HG03442 (cell line): ENCODE data around the gene WWC1.

Source experiments
- ATAC-seq: cut with Tn5 transposase; IDR thresholded peaks from one replicate; pipeline ENCODE4 v1.9.1; 2021; ENCODE audit warnings: mild to moderate bottlenecking, moderate library complexity; ENCODE audit not compliant: unreplicated experiment

The WWC1 gene

DNA sequence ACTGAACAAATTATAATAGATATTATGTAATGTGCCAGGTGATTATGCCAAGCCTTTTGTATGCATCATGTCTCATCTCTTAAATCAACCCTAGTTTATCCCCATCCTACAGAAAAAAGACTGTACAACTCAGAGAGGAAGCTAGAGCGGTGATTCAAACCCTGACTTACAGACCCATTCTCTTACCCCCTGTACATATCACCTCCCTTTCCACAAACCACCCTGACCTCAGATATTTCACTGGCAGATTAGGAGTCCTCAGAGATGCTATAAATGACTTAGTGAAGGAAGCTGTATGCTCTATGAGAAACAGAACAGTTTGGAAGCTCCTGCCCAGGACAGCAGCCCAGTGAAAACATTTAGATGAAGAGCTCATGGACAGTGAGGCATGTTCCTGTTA, 115.8 kb downstream of the WWC1 start:
- no peak for ATAC-seq

DNA sequence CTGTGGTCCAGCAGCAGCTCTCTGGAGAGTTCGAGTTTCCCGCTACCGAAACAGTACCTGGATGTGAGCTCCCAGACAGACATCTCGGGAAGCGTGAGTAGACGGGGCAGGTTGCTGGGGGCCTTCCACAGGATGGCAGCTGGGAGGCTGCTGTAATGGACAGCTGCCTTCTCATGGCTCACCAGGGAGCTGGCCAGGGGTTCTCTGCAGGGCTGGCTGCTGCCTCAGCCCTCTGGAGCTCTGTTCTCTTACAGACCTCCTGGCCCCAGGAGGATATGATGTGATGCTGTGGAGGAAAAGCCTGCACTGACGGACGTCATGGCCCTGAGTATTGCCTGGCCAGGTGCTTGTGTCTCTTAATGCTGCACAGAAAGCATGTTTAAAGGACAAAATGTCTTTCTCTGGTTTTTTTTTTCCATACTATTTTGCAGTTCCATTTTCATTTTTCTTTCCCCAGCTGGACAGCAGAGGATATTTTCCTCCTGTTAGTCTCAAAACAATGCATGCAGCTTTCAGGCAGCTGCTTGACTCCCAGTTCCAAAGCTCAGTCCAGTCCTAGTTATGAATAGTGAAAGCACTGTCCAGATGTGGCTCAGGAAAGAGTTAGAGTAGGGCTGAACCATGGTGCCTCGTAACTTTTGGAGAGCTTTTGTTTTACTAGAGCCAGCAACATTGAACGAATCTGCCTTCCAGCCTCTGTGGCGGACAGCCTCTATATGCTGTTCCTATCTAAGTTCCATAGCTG, 117.3 kb downstream of the WWC1 start:
- ATAC-seq: no peak

DNA sequence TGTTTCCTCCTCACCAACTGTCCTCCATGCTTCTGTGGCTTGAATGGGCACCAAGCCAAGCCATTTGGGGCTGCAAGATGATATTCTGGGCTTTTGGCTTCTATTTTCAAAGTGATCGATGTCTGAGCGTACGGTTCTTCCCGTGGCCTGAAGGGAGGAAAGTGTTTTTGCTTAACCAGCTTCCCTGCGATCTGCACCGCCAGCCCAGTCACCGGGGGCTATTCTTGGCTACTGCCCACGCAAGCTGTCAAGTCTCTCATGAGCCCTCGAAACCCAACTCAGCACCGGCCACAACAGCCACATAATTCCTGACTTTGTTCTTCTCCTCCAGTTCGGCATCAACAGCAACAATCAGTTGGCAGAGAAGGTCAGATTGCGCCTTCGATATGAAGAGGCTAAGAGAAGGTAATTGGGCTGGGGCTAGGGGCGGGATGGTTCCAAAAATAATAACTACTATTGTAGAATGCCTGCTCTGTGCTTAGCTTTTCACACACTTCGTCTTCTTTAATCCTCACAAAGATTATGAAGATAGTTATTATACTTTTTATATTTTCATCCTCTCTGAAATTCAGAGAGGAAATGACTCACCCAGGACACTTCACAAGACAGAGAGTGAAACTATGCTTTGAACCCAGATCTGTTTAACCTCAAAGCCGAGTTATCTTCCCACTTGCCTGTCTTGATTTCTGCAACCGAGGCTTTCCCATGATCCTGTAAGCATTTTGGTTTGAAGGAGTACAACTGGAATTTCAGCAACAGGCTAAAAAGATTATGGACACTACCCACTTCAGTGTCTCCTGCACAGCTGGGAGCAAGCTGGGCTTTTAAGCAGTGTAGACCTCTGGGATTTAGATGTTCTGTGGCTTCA, 118.4 kb downstream of the WWC1 start:
- peak; percentile 85 for ATAC-seq

DNA sequence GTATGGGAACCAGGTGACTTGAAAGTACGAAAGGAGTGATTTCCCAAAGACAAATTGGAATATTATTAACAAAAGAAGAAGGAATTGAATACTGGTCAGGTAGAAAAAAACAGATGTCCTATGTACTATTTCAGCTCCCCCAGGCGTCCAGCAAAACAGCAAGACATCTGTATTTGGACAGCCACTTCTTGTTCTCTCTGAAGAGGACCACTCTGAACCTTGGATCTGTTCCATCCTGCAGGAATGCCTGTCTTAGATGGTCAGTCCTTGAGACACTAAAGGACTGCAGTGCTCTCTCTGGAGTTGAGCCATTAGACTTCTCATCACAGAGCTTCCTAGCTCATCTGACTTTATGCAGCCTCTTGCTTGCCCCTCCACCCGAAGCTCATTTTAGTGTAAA, 120.4 kb downstream of the WWC1 start:
- ATAC-seq: no peak

DNA sequence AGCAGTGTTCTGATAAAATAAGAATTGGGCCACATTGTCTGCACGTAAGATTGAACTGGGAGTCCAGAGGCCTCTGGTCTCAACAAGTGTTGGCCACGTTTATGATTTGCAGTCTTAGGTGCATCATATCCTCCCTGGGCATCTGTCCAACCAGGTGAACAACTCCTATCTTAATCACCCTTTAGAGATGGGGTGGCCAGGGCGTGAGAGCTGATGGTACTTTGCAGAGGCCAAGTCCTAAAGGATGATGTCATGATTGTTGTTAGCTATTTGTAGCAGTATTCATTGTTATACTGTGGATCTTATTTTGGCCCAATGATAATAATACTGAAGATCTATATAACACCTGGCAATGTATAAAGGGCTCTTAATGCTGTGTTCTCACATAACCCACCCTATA, 121.6 kb downstream of the WWC1 start:
- no peak for ATAC-seq

DNA sequence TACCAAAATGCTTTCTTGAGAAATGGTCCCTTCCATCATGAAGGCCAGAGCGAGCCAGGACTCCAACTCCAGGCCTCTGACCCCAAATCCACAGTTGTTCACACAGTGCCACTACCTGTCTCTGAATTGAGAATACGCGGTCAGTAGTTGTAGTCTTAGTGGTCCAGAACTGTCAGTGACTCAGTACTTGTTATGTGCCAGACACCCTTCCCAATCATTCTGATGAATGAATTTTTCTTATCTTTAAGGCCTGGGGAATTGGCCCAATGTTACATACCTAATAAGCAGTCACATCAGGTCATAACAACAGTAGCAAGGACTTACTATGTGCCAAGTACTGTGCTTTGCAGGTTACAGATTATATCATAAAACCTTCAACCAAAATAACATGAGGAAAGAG, 122.2 kb downstream of the WWC1 start:
- ATAC-seq: no peak

DNA sequence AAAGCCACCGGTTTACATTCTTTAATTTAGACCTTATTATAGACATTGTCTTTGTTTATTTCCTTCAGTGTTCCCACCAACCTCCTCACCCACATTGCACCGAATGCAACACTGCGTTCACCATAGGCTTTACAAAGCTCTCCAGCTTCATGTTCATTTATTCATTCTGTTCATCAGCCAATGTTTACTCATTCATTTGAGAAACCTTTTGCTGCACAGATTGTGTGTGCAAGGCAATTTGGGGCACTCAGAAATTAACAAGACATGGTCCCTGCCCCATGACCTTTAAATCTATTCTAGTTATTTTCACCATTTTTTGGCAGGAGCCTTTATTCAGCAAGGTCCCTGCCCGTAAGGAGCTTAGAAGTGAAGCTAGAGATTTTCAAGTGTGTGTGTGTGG, 124.0 kb downstream of the WWC1 start:
- no peak for ATAC-seq

DNA sequence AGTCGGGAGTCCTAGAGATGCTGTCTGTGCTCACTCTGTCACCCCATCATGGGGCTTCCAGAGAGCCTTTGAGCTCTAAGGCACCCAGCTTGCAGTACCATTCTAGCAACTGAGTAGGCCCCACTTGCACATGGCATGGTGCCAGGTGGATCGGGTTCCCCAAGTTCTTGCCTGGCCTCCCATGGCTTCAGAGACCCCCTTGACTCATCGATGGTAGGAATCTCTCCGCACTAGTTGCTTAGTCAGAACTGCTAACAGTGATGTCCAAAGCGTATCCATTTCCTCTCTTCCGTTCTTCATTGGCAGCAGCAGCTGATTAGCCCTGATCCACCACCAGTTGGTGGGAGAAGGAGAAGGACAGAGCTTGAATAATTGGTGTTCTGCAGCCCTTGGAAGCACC, 124.5 kb downstream of the WWC1 start:
- no peak for ATAC-seq

DNA sequence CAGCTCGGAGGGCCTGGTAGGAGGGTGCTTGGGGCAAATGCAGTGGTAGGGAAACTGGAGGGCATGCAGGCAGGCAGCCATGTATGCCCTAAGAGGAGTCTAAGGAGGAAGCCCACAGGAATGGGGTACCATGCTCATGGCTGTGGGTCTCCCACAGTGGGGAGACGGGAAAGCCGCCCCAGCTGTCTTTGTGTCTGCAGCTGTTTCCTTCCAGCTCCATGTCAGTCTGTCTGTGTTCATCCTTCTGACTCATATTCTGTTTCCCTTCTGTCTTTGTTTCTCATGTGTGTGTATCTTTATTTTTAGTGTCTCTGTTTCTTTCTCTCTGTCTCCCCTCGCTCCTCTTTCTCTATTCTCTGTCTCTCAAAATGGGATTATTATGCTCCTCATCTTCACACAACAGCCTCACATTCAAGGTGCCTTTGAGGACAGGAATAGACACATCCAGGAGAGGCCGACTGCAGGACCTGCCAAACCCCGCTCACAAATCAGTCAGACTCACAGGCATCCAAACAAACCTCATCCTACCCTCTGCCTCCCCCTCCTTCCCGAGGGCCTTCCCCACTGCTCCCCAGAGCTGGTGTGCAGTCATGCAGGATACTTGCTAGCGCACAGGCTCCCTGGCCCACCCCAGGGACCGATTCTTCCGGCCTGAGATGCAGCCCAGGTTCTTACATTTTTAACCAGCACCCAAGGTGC, 126.4 kb downstream of the WWC1 start:
- peak; percentile 68 for ATAC-seq

DNA sequence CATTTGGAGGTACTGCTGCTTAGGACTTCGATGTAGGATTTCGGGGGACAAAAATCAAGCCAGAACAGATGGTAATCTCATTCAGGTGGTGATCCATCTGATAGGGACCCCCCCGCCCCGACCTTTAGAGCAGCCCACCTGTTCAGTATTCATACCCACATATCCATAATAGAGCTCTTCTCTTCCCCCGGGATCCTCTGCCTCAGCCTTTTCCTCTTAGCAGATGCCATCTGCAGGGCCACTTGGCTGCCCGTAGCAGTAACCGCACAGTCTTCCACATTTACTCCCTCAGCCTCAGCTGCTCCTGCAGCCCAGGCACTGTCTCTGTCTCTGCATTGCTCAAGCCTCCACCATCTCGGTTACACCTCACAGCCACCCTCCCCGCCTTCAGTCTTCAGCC, 129.0 kb downstream of the WWC1 start:
- ATAC-seq: no peak

DNA sequence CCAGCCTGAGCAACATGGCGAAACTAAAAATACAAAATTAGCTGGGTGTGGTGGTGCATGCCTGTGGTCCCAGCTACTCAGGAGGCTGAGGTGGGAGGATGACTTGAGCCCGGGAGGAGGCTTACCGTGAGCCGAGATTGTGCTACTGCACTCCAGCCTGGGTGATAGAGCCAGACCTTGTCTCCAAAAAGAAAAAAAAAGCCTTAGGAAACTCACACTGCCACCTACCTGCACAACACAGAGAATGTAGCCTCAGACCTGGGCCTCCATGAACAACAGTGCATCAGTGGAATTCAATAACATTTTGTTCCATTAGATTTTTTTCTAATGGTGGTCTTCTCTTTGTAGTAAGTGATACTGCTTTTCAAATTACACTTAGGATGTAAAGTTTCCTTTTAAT, 131.0 kb downstream of the WWC1 start:
- no peak for ATAC-seq

DNA sequence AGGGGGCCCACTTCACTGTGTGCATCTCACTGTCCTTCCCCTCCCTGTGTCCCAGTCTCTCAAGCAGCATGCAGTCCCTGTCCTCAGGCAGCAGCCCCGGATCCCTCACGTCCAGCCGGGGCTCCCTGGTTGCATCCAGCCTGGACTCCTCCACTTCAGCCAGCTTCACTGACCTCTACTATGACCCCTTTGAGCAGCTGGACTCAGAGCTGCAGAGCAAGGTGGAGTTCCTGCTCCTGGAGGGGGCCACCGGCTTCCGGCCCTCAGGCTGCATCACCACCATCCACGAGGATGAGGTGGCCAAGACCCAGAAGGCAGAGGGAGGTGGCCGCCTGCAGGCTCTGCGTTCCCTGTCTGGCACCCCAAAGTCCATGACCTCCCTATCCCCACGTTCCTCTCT, 132.0 kb downstream of the WWC1 start:
- ATAC-seq: no peak

DNA sequence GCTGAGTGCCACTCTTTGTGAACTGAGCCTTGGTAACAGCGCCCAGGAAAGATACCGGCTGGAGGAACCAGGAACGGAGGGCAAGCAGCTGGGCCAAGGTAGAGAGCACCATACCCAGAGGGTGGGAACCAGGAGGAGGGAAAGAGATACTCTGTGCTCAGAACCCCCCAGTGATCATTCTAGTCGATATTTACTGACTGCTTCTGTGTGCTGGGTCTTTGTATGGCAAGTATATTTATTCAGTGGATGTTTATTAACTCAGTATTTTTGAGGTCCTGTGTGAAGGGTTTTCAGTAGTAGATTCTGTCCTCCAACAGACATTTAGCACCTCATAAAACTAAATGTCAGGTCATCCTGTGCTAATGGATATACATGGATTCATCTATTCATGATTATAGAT, 132.5 kb downstream of the WWC1 start:
- no peak for ATAC-seq

DNA sequence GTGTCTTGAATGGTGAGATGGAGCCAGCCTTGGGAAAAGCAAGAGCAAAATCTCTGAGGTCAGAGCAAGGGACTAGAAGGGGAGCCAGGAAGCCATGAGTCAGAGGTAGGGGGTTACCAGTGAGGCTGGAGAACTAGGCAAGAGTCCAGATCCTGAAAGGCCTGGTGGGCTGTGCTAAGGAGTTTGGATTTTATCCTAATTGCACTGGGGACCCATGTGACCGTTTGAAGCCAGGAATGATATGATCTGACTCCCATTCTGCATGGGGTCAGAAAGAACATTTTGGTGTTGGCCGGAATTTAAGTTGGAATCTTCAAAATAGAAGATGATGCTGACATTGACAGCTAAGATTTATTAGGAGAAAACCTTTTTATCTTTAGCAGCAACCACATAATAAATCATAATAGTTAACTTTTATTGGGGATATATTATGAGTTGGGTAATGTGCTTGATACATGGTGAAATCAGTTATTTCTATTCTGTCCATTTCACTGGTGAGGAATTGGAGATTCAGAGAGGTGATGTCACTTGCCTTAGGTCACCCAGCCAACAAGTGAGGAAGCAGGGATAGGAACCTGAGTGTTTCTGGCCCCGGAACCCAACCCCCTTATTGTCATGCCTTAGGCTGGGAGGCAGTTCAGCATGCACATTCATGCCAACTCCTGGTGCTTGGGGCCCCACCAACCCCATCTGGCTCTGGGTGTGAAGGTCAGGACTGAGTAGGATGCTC, 133.3 kb downstream of the WWC1 start:
- ATAC-seq: no peak

DNA sequence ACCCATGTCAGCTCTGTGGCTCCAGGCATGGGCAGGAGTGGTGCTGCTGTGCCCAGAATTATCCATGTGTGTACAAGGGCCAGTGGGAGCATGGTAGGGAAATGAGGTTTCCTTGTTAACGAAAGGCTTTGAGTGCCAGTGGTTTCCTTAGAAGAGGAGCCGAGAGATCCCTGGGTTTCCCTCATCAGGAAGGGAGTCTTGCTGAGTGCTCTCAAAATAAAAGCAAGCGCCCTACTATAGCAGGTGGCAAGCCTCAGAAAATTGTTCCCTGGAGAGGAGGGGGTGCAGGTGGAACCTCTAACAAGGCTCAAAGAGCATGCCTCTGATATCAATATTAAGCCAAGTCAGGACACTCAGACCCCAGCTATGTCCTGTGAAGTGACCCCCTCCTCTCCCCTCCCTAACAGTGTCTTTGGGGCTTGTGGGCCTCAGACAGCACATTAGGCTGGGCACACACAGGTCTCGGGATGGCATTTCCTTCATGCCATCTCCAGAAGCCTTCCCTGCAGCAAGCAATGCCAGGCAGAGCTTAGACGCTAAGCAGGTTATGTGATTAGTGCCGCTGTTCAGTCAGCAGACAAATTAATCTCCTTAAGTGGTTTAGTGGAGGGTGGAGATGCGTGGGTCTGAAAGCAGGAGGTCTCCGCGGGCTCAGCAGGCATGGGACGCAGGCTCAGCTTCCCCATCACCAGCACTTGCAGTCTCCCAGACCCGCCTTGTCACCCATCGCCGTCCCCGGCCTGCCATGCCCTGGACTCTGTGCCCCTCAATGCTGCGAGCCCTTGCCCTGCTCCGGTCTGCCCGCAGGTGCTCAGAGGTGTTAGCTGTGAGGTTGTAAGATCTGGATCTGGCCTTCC, 134.8 kb downstream of the WWC1 start:
- ATAC-seq: no peak

DNA sequence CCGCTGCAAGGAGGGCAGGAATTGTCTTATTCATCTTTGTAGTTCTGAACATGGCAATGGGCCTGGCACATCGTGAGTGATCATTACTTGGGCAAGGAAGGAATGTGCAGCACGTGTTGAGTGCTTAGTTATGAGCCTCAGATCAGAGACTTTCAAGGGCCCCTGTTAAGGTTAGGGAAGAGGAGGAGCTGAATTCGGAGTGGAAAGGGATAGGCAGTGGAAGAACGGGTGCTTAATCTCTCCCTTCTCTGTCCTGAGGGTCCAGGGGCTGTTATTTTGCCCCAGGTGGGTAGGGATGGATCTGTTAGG, 135.4 kb downstream of the WWC1 start:
- ATAC-seq: no peak

DNA sequence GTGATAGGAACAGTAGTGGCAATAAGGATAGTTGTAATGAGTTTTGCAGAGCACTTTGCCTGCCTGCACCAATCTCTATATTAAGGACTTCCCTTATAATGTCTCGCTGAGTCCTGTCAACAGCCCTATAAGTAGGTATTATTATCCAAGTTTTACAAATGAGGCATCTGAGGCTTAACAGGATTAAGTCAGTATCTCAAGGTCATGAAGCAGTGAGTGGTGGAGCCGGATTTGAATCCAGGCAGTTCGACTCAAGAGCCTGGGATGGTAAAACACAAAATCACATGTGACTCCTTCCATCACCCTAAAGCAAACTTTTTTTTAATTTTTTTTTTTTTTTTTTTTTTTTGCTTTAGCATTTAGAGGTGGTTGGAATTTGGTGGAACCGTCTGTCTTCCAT, 135.8 kb downstream of the WWC1 start:
- no peak for ATAC-seq

DNA sequence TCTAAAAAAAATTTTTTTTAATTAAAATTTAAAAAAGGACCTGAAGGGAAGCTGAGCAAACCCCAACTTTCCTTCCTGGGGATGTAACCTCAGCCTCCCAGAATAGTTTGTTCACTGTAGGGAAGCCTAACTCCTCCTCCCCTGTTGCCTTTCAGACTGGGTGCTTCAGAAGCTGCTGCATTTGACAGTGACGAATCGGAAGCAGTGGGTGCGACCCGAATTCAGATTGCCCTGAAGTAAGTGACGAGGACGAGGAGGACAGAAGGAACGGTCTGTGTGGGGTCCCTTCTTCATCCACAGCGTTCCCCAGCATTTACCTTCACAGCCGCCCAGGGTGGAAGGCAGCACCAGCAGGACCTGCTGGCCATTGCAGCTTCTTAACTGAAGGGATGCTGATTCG, 137.1 kb downstream of the WWC1 start:
- no peak for ATAC-seq

DNA sequence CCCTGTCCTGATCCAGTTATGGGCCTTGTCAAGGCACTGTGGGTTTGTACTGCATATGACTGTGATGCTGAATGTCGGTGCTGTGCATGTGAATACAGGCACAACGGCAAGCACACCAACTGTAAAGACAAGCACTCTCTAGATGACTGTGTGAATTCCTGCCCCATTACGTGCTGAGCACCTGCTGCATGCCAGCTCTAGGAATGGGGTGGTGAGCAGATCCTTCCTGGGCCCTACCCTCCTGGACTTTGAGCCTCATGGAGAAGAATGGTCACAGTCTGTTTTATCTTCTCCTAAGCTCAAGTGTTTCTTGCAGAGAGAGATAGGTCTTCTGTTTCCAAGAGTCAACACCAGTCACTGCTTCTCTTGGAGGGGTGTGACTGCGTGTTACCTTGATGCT, 138.9 kb downstream of the WWC1 start:
- ATAC-seq: no peak

DNA sequence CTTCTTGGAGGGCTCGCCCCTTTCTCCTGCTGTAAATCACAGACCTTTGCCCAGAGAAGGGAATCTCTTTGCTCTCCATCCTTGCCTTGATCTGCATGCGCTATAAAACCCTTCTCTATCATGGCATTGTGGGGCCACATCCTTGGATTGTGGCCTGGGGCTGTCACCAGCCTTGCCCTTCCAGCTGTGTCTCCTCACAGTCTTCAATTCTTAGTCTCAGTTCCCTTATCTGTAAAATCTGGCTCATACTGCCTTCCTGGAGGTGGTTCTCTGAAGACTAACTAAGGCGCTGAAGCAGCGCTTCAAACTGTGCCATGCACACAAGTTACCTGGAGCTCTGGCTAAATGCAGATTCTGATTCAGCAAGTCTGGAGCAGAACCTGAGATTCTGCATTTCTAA, 141.5 kb downstream of the WWC1 start:
- no peak for ATAC-seq
